Loucy (cell line): ENCODE data around the gene GLT6D1.

Experiments
- H2AFZ ChIP-seq: fragments of 200-600 bp; sonication (generic); 2 replicates; pipeline ENCODE4 v1.6.0; 2016; ENCODE audit warnings: antibody characterized with exemption, mild to moderate bottlenecking, low read length, moderate library complexity
- H3F3A ChIP-seq: fragments of 200-600 bp; 2 replicates; pipeline ENCODE4 v1.6.0; 2016; ENCODE audit warnings: antibody characterized with exemption, low read depth, mild to moderate bottlenecking
- H3K27me3 ChIP-seq: fragments of 200-600 bp; sonication (generic); 2 replicates; pipeline ENCODE4 v1.6.1; 2014; ENCODE audit warnings: low read length, mild to moderate bottlenecking; ENCODE audit not compliant: insufficient read depth, poor library complexity, severe bottlenecking
- H3K36me3 ChIP-seq: fragments of 200-600 bp; sonication (generic); 2 replicates; pipeline ENCODE4 v1.6.1; 2016; ENCODE audit warnings: low read length; ENCODE audit not compliant: insufficient read depth
- H3K4me1 ChIP-seq: fragments of 200-600 bp; sonication (generic); 2 replicates; pipeline ENCODE4 v1.5.1; 2014; ENCODE audit warnings: low read length, mild to moderate bottlenecking; ENCODE audit not compliant: insufficient read depth, poor library complexity, severe bottlenecking
- H3K4me2 ChIP-seq: fragments of 200-600 bp; sonication (generic); 2 replicates; pipeline ENCODE4 v1.6.0; 2014; ENCODE audit warnings: antibody characterized with exemption, low read length, low read depth, mild to moderate bottlenecking; ENCODE audit not compliant: poor library complexity, severe bottlenecking
- H3K4me3 ChIP-seq: fragments of 200-600 bp; sonication (generic); 2 replicates; pipeline ENCODE4 v1.5.1; 2014; ENCODE audit warnings: low read length, mild to moderate bottlenecking, mixed read lengths; ENCODE audit not compliant: poor library complexity, severe bottlenecking
- H3K79me2 ChIP-seq: fragments of 200-600 bp; sonication (generic); 2 replicates; pipeline ENCODE4 v1.6.1; 2014; ENCODE audit warnings: low read length; ENCODE audit not compliant: insufficient read depth
- H3K9ac ChIP-seq: fragments of 200-600 bp; sonication (generic); 2 replicates; pipeline ENCODE4 v1.6.0; 2014; ENCODE audit warnings: mild to moderate bottlenecking, low read depth, low read length, moderate library complexity; ENCODE audit not compliant: poor library complexity, severe bottlenecking
- H3K9me2 ChIP-seq: fragments of 200-600 bp; sonication (generic); replicated peaks from 2 replicates; pipeline ENCODE4 v1.6.1; 2016; ENCODE audit warnings: low read depth, low read length, mixed read lengths
- H3K9me3 ChIP-seq: fragments of 200-600 bp; sonication (generic); 2 replicates; pipeline ENCODE4 v1.6.1; 2014; ENCODE audit warnings: mild to moderate bottlenecking, antibody characterized with exemption, low read length, low read depth; ENCODE audit not compliant: insufficient read depth
- H4K20me1 ChIP-seq: fragments of 200-600 bp; sonication (generic); 2 replicates; pipeline ENCODE4 v1.6.0; 2014; ENCODE audit warnings: antibody characterized with exemption, low read length, mild to moderate bottlenecking; ENCODE audit not compliant: insufficient read depth, poor library complexity, severe bottlenecking
- EZH2phosphoT487 ChIP-seq: fragments of 200-600 bp; IDR thresholded peaks from 2 replicates; pipeline ENCODE4 v1.6.1; 2018; ENCODE audit warnings: antibody characterized with exemption, mild to moderate bottlenecking, moderate library complexity, borderline replicate concordance
- TF ChIP-seq, protein P1 (sequence below): fragments of 200-600 bp; sonication (generic); conservative IDR thresholded peaks from 2 replicates; pipeline ENCODE4 v1.5.1; 2014; ENCODE audit warnings: mild to moderate bottlenecking, antibody characterized with exemption, low read length

Gene GLT6D1

GRCh38 chr9:135605238-135605781 is 34.0 kb downstream of the GLT6D1 start:
- Histone ChIP-seq H4K20me1 (no peaks in the 10 kb centered on the region), H3K9me3 (peaks cover 4% of the 10 kb centered on the region; the same call in 1 of the 2 replicates), H3K79me2 (no peaks in the 10 kb centered on the region), H3K4me1 (no peaks in the 10 kb centered on the region), H3K4me3 (no peak overlapping the region), H3K9me2 (no peaks in the 10 kb centered on the region), H3K4me2 (no peak overlapping the region), H3K27me3 (no peaks in the 10 kb centered on the region), H3F3A (no peaks in the 10 kb centered on the region), H2AFZ (no peak overlapping the region), H3K9ac (no peak overlapping the region), H3K36me3 (no peaks in the 10 kb centered on the region)
- TF ChIP-seq, protein P1, sequence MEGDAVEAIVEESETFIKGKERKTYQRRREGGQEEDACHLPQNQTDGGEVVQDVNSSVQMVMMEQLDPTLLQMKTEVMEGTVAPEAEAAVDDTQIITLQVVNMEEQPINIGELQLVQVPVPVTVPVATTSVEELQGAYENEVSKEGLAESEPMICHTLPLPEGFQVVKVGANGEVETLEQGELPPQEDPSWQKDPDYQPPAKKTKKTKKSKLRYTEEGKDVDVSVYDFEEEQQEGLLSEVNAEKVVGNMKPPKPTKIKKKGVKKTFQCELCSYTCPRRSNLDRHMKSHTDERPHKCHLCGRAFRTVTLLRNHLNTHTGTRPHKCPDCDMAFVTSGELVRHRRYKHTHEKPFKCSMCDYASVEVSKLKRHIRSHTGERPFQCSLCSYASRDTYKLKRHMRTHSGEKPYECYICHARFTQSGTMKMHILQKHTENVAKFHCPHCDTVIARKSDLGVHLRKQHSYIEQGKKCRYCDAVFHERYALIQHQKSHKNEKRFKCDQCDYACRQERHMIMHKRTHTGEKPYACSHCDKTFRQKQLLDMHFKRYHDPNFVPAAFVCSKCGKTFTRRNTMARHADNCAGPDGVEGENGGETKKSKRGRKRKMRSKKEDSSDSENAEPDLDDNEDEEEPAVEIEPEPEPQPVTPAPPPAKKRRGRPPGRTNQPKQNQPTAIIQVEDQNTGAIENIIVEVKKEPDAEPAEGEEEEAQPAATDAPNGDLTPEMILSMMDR = no peak
- no peak for TF ChIP-seq EZH2phosphoT487

- Histone ChIP-seq H3F3A (no peaks in the 10 kb centered on the region), H3K9me3 (no peaks in the 10 kb centered on the region), H3K9ac (no peak overlapping the region), H3K4me3 (no peak overlapping the region), H3K79me2 (no peaks in the 10 kb centered on the region), H4K20me1 (no peaks in the 10 kb centered on the region), H3K4me1 (no peaks in the 10 kb centered on the region), H3K4me2 (no peak overlapping the region), H2AFZ (no peak overlapping the region), H3K36me3 (no peaks in the 10 kb centered on the region), H3K9me2 (no peaks in the 10 kb centered on the region), H3K27me3 (no peaks in the 10 kb centered on the region)
- TF ChIP-seq, protein P1 = no peak
- TF ChIP-seq EZH2phosphoT487 = no peak
These were observed 34.7 kb downstream of the GLT6D1 start for GRCh38 chr9:135604437-135605237.

DNA sequence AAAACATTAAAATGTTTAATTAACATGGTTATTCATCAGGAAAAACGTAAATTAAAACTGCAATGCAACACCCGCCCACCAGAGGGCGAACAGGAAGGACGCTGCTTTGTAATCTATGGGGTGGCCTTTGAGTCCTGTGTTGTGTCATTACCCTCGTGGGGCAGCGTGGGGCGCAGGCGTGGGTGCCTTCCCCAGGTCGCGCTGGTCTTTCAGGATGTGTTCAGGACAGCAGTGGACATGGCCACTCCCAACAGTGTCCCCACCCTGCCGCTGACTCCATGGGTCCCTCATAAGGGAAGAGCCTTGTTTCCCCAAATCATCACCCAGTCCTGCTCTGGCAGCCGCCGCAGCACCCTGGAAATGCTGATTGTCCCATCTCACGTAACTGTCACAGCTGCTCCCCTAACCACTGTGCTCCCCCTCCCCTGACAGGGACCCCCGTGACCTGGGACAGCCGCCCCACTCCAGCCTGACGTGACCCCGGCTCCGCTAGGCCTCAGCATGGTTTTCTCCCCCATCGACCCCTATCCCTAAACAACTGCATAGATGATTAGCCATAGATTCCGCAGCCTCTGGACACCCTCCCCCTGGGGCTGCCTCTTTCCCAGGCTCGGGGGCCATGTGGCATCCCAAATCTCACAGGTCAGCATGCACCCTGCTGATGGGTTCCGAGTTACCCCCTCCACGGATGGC is 36.4 kb downstream of the GLT6D1 start:
- no peaks in the 10 kb centered on the region for H3K27me3 ChIP-seq
- no peak overlapping the region for H3K4me2 ChIP-seq
- no peaks in the 10 kb centered on the region for H3K36me3 ChIP-seq
- H2AFZ ChIP-seq = no peak overlapping the region
- no peak overlapping the region for H3K9ac ChIP-seq
- no peaks in the 10 kb centered on the region for H4K20me1 ChIP-seq
- H3K9me3 ChIP-seq = no peaks in the 10 kb centered on the region
- H3K9me2 ChIP-seq = no peaks in the 10 kb centered on the region
- H3K4me3 ChIP-seq = no peak overlapping the region
- H3K79me2 ChIP-seq = no peaks in the 10 kb centered on the region
- H3F3A ChIP-seq = no peaks in the 10 kb centered on the region
- TF ChIP-seq EZH2phosphoT487 = no peak
- TF ChIP-seq, protein P1 = peak; percentile 69
- no peaks in the 10 kb centered on the region for H3K4me1 ChIP-seq
